Heart right ventricle (tissue), 16 donors: ENCODE data around the gene RHOH. TPM values are rescaled to one million over a fixed set of nuclear protein-coding genes. Genes with fewer than 3 reads are reported as not detected.

Experiments
- ATAC-seq, 8 donors: fragments of 200-7000 bp; cut with Tn5 transposase; one replicate each; pipeline ENCODE4 v1.9.1; 2020; ENCODE audit warnings: mild to moderate bottlenecking in 8 of 8, moderate library complexity in 8 of 8, moderate number of reproducible peaks in 1 of 8
- DNase-seq, 2 donors: peaks; one replicate each; pipeline ENCODE4 v3.0.0-alpha.2; 2020
- H3K27ac ChIP-seq, 10 donors: fragments of 200-600 bp; sonication (generic) in 2 of 10; one replicate each; pipeline versions ENCODE4 v1.5.0 to v1.8.0; 2020 to 2022; ENCODE audit warnings: mild to moderate bottlenecking in 3 of 10
- H3K27me3 ChIP-seq, 7 donors: fragments of 200-600 bp; one replicate each; pipeline ENCODE4 v1.8.0; 2021 to 2022; ENCODE audit warnings: mild to moderate bottlenecking in 2 of 7
- H3K36me3 ChIP-seq, 9 donors: fragments of 200-600 bp; sonication (generic) in 1 of 9; one replicate each; pipeline versions ENCODE4 v1.5.0 to v1.8.0; 2020 to 2022; ENCODE audit warnings: mild to moderate bottlenecking in 2 of 9
- H3K4me1 ChIP-seq, 9 donors: fragments of 200-600 bp; sonication (generic) in 1 of 9; one replicate each; pipeline versions ENCODE4 v1.5.0 to v1.8.0; 2020 to 2022; ENCODE audit warnings: mild to moderate bottlenecking in 4 of 9
- H3K4me3 ChIP-seq, 10 donors: fragments of 200-600 bp; sonication (generic) in 2 of 10; one replicate each; pipeline versions ENCODE4 v1.5.0 to v1.8.0; 2020 to 2022; ENCODE audit warnings: mild to moderate bottlenecking in 7 of 10, moderate library complexity in 2 of 10
- H3K9me3 ChIP-seq, 11 donors: fragments of 200-600 bp in 10 of 11; sonication (generic) in 2 of 11; one replicate each; pipeline versions ENCODE4 v1.5.0 to v1.8.0; 2013 to 2022; ENCODE audit warnings: mild to moderate bottlenecking in 2 of 11, control low read depth in 1 of 11, moderate library complexity in 1 of 11
- CTCF ChIP-seq, 9 donors: fragments of 200-600 bp; sonication (generic) in 2 of 9; IDR thresholded peaks; one replicate each; pipeline versions ENCODE4 v1.5.0 to v1.8.0; 2021 to 2022; ENCODE audit warnings: antibody characterized with exemption in 9 of 9, mild to moderate bottlenecking in 5 of 9, moderate library complexity in 1 of 9
- WGBS, 2 donors: extraction: QIAGEN DNeasy Blood & Tissue Kit; methylation state at CpG; one replicate each; pipeline ENCODE4 v1.1.7; 2013; ENCODE audit warnings: inconsistent platforms in 1 of 2; 5-methylcytosine and 5-hydroxymethylcytosine counted together
- intact Hi-C, 10 donors: fragments of 100-400 bp; cut with DNase I; formaldehyde crosslinking; loops; one replicate each; pipeline versions ENCODE4 v1.11.1 to v1.14.2; 2022
- polyA plus RNA-seq, 2 donors: library from polyadenylated mRNA; stranded (reverse); fragments of 200-250 nt; gene quantifications; one replicate each; pipeline ENCODE4 v1.2.3, GENCODE V29; 2013
- total RNA-seq, 10 donors: library from RNA; stranded (reverse); fragmentation: NEBNext Ultra II Directional in 3 of 10; extraction: Animal tissue kit (Norgen Biotek cat#: 25700) in 3 of 10; gene quantifications; one replicate each; pipeline versions ENCODE4 v1.2.1 to v1.2.4, GENCODE V29; 2021 to 2023
- donor health status: Arrhythmogenic right ventricular cardiomyopathy.
- donor health status: ischemic (EF 13 %, LVEDD 7.1; RV severe dilation, severe dysfunction).
- donor health status: healthy with polysubstance abuse.
- donor health status: DM: no; HTN: yes; CAD: no.
- donor health status: DM: no; HTN: no; CAD: no.
- donor health status: ischemic (EF 25% LVEDD 6.9; RV normal size, moderate dysfunction).
- donor health status: ischemic (EF 25% LVEDD 5.7; RV mildly dilated, moderate dysfunction).
- donor health status: healthy.
- donor health status: DM: yes; HTN: yes; CAD: no.
- donor health status: Ischemic cardiomyopathy.
- donor health status: ischemic (EF 35%, LVEDD 5.7; RV mildly dilated, moderate dysfunction).
- donor health status: nonischemic (EF 11% LVEDD 7.7; RV severe dilation, severe dysfunction).
- donor health status: DM: yes; HTN: yes; CAD: no.
- donor health status: PGD.
- donor health status: ischemic (EF 29% LVEDD 5.4; RV normal size, mild dysfunction).
- donor health status: nonischemic (EF 23%, LVEDD 6.1; RV moderate dilation, normal function).

RHOH gene
- total and polyA plus RNA-seq, 12 donors: 0.11 to 7.2 (median 0.38) TPM; not detected in 2

GRCh38 chr4:40176602-40177001 is 20.2 kb upstream of the RHOH start:
- peaks cover 0 to 20% (median 0%) of the 10 kb centered on the region in 9 donors for H3K4me1 ChIP-seq
- 48 to 53% methylated on average over 10 of the region's 10 CpGs for WGBS, 2 donors
- H3K9me3 ChIP-seq: no peaks in the 10 kb centered on the region
- intact Hi-C loops: no loop called here
- DNase-seq: no peak
- no peak overlapping the region for H3K27ac ChIP-seq
- no peak for TF ChIP-seq CTCF (IDR thresholded peaks at IDR 0.05)
- no peaks in the 10 kb centered on the region for H3K36me3 ChIP-seq
- no peak for ATAC-seq
- no peak overlapping the region for H3K4me3 ChIP-seq
- peaks cover 0 to 24% (median 0%) of the 10 kb centered on the region in 7 donors for H3K27me3 ChIP-seq

GRCh38 chr4:40177591-40177990 is 19.2 kb upstream of the RHOH start:
- intact Hi-C loops: no loop called here
- Histone ChIP-seq H3K4me1 (peaks cover 0 to 20% (median 0%) of the 10 kb centered on the region in 9 donors), H3K4me3 (no peak overlapping the region), H3K9me3 (no peaks in the 10 kb centered on the region), H3K27ac (no peak overlapping the region), H3K27me3 (peaks cover 0 to 28% (median 0%) of the 10 kb centered on the region in 7 donors), H3K36me3 (no peaks in the 10 kb centered on the region)
- no peak for TF ChIP-seq CTCF (IDR thresholded peaks at IDR 0.05)
- DNase-seq (no peak), ATAC-seq (no peak)
- WGBS, 2 donors: 82 to 87% methylated on average over 2 of the region's 2 CpGs

- Histone ChIP-seq H3K4me1 (peaks cover 0 to 14% (median 0%) of the 10 kb centered on the region in 9 donors), H3K27me3 (peaks cover 0 to 29% (median 0%) of the 10 kb centered on the region in 7 donors), H3K4me3 (no peak overlapping the region), H3K36me3 (no peaks in the 10 kb centered on the region), H3K9me3 (no peaks in the 10 kb centered on the region), H3K27ac (no peak overlapping the region)
- intact Hi-C loops: no loop called here
- DNase-seq (no peak), ATAC-seq (no peak)
- TF ChIP-seq CTCF (IDR thresholded peaks at IDR 0.05): no peak
- WGBS, 2 donors: 68 to 69% methylated on average over 5 of the region's 5 CpGs
Observed at GRCh38 chr4:40178672-40179071, 18.2 kb upstream of the RHOH start.

GRCh38 chr4:40179360-40179759 is 17.5 kb upstream of the RHOH start:
- Histone ChIP-seq H3K9me3 (no peaks in the 10 kb centered on the region), H3K36me3 (no peaks in the 10 kb centered on the region), H3K4me1 (peaks cover 0 to 19% (median 0%) of the 10 kb centered on the region in 9 donors), H3K27me3 (peaks cover 0 to 25% (median 0%) of the 10 kb centered on the region in 7 donors), H3K27ac (no peak overlapping the region), H3K4me3 (no peak overlapping the region)
- ATAC-seq (no peak), DNase-seq (no peak)
- intact Hi-C loops: no loop called here
- no peak for TF ChIP-seq CTCF (IDR thresholded peaks at IDR 0.05)
- 86 to 92% methylated on average over 1 of the region's 1 CpG for WGBS, 2 donors
